ENCODE measurements around the gene KDF1. TPM values are rescaled to one million over a fixed set of nuclear protein-coding genes. Genes with fewer than 3 reads are reported as not detected.
A peak's percentile ranks its signal among the peaks of the same experiment; 100 is the strongest.

The KDF1 gene
- total and polyA plus RNA-seq, 2 of the 13 experiments (the other 11 are each of a cell fraction or from before 2014, with no cell fraction given) = 1.9 to 4.9 TPM

DNA sequence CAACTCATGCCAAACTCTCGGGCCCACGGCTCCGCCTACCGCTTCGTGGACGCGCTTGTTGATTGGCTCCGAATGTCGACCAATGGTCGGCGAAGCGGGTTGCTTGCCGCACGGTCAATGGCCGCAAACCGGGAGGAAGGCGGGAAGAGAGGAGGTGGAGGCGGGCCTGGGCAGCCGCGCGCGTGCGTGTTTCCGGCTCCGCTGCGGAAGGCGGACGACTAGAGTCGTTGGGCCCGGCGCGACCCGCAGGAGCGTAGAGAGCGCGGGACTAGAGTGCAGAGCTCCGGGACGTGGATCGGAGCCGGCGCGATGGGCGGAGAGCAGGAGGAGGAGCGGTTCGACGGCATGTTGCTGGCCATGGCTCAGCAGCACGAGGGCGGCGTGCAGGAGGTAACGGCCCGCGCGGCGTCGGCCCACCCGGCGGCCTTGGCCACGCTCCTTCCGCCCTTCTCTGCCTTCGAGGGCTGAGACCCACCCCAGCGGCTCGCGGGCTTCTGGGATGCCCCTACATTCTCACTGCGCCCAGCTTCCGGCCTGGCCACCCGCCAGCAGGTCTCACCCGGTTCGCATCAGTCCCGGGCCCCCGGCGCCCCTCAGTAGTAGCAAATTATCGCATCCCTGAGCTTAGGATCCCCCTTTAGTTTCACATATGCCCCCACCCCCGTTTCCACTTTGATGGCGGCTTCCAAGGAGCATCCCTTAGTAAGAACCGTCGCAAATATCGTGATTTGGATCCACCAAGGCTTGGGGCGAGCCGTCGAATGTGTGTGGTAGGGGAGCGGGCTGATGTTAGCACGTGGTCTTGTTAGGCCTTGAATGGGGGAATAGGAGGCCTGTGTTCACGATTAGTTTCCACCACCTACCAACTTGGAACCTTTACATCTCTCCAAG lies 38.5 kb downstream of the KDF1 start, which contains the start of gene NUDC (continued):
- TF ChIP-seq, protein P1, sequence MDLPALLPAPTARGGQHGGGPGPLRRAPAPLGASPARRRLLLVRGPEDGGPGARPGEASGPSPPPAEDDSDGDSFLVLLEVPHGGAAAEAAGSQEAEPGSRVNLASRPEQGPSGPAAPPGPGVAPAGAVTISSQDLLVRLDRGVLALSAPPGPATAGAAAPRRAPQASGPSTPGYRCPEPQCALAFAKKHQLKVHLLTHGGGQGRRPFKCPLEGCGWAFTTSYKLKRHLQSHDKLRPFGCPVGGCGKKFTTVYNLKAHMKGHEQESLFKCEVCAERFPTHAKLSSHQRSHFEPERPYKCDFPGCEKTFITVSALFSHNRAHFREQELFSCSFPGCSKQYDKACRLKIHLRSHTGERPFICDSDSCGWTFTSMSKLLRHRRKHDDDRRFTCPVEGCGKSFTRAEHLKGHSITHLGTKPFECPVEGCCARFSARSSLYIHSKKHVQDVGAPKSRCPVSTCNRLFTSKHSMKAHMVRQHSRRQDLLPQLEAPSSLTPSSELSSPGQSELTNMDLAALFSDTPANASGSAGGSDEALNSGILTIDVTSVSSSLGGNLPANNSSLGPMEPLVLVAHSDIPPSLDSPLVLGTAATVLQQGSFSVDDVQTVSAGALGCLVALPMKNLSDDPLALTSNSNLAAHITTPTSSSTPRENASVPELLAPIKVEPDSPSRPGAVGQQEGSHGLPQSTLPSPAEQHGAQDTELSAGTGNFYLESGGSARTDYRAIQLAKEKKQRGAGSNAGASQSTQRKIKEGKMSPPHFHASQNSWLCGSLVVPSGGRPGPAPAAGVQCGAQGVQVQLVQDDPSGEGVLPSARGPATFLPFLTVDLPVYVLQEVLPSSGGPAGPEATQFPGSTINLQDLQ (CRISPR knock-in tag; IDR thresholded peaks at IDR 0.05) = peak; percentile 91; the same call in 1 of the 2 replicates
- TF ChIP-seq, protein P2, sequence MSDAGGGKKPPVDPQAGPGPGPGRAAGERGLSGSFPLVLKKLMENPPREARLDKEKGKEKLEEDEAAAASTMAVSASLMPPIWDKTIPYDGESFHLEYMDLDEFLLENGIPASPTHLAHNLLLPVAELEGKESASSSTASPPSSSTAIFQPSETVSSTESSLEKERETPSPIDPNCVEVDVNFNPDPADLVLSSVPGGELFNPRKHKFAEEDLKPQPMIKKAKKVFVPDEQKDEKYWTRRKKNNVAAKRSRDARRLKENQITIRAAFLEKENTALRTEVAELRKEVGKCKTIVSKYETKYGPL (CRISPR knock-in tag; IDR thresholded peaks at IDR 0.05) = no peak
- TF ChIP-seq ISX (CRISPR knock-in tag; conservative IDR thresholded peaks at IDR 0.05) (0 out of 2 replicates have a peak, but pooled peaks have one; percentile 48), MAF1 (CRISPR knock-in tag; IDR thresholded peaks at IDR 0.05; ENCODE audit: borderline replicate concordance) (peak; percentile 46; the same call in 1 of the 2 replicates), ZNF788 (CRISPR knock-in tag; IDR thresholded peaks at IDR 0.05; ENCODE audit: borderline replicate concordance) (peak; percentile 89; the same call in 1 of the 2 replicates), KDM5A (IDR thresholded peaks at IDR 0.05; ENCODE audit: borderline replicate concordance, low read length) (peak; percentile 56; the same call in 1 of the 2 replicates), NR1H2 (CRISPR knock-in tag; IDR thresholded peaks at IDR 0.05; ENCODE audit: borderline replicate concordance, low read depth) (peak; percentile 69; the same call in 1 of the 2 replicates), CENPX (CRISPR knock-in tag; IDR thresholded peaks at IDR 0.05) (no peak), ZNF615 (CRISPR knock-in tag; IDR thresholded peaks at IDR 0.05; ENCODE audit: borderline replicate concordance) (no peak), MED1 (CRISPR knock-in tag; IDR thresholded peaks at IDR 0.05) (peak; percentile 67), ZNF547 (CRISPR knock-in tag; IDR thresholded peaks at IDR 0.05) (peak; percentile 99), HOXD1 (CRISPR knock-in tag; IDR thresholded peaks at IDR 0.05) (peak; percentile 75)
- TF ChIP-seq, protein P3, sequence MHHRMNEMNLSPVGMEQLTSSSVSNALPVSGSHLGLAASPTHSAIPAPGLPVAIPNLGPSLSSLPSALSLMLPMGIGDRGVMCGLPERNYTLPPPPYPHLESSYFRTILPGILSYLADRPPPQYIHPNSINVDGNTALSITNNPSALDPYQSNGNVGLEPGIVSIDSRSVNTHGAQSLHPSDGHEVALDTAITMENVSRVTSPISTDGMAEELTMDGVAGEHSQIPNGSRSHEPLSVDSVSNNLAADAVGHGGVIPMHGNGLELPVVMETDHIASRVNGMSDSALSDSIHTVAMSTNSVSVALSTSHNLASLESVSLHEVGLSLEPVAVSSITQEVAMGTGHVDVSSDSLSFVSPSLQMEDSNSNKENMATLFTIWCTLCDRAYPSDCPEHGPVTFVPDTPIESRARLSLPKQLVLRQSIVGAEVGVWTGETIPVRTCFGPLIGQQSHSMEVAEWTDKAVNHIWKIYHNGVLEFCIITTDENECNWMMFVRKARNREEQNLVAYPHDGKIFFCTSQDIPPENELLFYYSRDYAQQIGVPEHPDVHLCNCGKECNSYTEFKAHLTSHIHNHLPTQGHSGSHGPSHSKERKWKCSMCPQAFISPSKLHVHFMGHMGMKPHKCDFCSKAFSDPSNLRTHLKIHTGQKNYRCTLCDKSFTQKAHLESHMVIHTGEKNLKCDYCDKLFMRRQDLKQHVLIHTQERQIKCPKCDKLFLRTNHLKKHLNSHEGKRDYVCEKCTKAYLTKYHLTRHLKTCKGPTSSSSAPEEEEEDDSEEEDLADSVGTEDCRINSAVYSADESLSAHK (CRISPR knock-in tag; IDR thresholded peaks at IDR 0.05; ENCODE audit: borderline replicate concordance) = no peak
- TF ChIP-seq, protein P4, sequence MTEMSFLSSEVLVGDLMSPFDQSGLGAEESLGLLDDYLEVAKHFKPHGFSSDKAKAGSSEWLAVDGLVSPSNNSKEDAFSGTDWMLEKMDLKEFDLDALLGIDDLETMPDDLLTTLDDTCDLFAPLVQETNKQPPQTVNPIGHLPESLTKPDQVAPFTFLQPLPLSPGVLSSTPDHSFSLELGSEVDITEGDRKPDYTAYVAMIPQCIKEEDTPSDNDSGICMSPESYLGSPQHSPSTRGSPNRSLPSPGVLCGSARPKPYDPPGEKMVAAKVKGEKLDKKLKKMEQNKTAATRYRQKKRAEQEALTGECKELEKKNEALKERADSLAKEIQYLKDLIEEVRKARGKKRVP (CRISPR knock-in tag; IDR thresholded peaks at IDR 0.05) = peak in 1 of 2 experiments; percentile 37; a peak in 2 of 4 replicates
- TF ChIP-seq, protein P5, sequence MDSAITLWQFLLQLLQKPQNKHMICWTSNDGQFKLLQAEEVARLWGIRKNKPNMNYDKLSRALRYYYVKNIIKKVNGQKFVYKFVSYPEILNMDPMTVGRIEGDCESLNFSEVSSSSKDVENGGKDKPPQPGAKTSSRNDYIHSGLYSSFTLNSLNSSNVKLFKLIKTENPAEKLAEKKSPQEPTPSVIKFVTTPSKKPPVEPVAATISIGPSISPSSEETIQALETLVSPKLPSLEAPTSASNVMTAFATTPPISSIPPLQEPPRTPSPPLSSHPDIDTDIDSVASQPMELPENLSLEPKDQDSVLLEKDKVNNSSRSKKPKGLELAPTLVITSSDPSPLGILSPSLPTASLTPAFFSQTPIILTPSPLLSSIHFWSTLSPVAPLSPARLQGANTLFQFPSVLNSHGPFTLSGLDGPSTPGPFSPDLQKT (CRISPR knock-in tag; IDR thresholded peaks at IDR 0.05; ENCODE audit: borderline replicate concordance) = peak; percentile 49; the same call in 1 of the 2 replicates
- TF ChIP-seq, protein P6, sequence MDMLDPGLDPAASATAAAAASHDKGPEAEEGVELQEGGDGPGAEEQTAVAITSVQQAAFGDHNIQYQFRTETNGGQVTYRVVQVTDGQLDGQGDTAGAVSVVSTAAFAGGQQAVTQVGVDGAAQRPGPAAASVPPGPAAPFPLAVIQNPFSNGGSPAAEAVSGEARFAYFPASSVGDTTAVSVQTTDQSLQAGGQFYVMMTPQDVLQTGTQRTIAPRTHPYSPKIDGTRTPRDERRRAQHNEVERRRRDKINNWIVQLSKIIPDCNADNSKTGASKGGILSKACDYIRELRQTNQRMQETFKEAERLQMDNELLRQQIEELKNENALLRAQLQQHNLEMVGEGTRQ (IDR thresholded peaks at IDR 0.05; ENCODE audit: low read depth, low read length) = no peak
- TF ChIP-seq, protein P6 (CRISPR knock-in tag; IDR thresholded peaks at IDR 0.05; ENCODE audit: borderline replicate concordance) = no peak
